HepG2 (cell line): ENCODE measurements around the gene NEURL4. TPM values are rescaled to one million over a fixed set of nuclear protein-coding genes. Genes with fewer than 3 reads are reported as not detected.

Experiments used
- ARNT2 ChIP-seq: sonication (generic); formaldehyde crosslinking; IDR thresholded peaks from 2 replicates; pipeline ENCODE4 v1.8.0; 2022; ENCODE audit warnings: mild to moderate bottlenecking, low read depth, missing genetic modification reagents, moderate library complexity
- ERF ChIP-seq: IDR thresholded peaks from 2 replicates; pipeline ENCODE4 v1.6.1; 2018; ENCODE audit warnings: missing biosample characterization, missing genetic modification reagents
- FOSL1 ChIP-seq: sonication (generic); formaldehyde crosslinking; IDR thresholded peaks from 2 replicates; pipeline ENCODE4 v1.9.0; 2021; ENCODE audit warnings: missing genetic modification reagents, borderline replicate concordance
- IKZF4 ChIP-seq: sonication (generic); formaldehyde crosslinking; IDR thresholded peaks from 2 replicates; pipeline ENCODE4 v1.5.1; 2020; ENCODE audit warnings: borderline replicate concordance, mild to moderate bottlenecking, low read depth, missing genetic modification reagents; ENCODE audit errors: not compliant biosample characterization
- KDM6A ChIP-seq: IDR thresholded peaks from 2 replicates; pipeline ENCODE4 v1.6.1; 2016; ENCODE audit warnings: low read depth
- MATR3 ChIP-seq: sonication (generic); formaldehyde crosslinking; IDR thresholded peaks from 2 replicates; pipeline ENCODE4 v1.4.0; 2020; ENCODE audit warnings: missing genetic modification reagents
- POLR2A ChIP-seq, 2 experiments: IDR thresholded peaks; 2 replicates each; pipeline ENCODE4 v1.6.1; 2011; ENCODE audit warnings: low read depth in 2 of 2, low read length in 2 of 2, mild to moderate bottlenecking in 1 of 2, moderate library complexity in 1 of 2; ENCODE audit not compliant: insufficient read depth in 1 of 2
- REXO4 ChIP-seq: sonication (generic); formaldehyde crosslinking; IDR thresholded peaks from 2 replicates; pipeline ENCODE4 v1.8.0; 2022; ENCODE audit warnings: missing genetic modification reagents, mild to moderate bottlenecking, borderline replicate concordance
- TSC22D2 ChIP-seq: sonication (generic); formaldehyde crosslinking; IDR thresholded peaks from 2 replicates; pipeline ENCODE4 v1.5.1; 2020; ENCODE audit warnings: missing genetic modification reagents, mild to moderate bottlenecking, borderline replicate concordance
- ZBTB20 ChIP-seq: sonication (generic); formaldehyde crosslinking; IDR thresholded peaks from 2 replicates; pipeline ENCODE4 v1.8.1; 2023; ENCODE audit warnings: missing genetic modification reagents, low read depth, mild to moderate bottlenecking, borderline replicate concordance
- ZNF205 ChIP-seq: IDR thresholded peaks from 2 replicates; pipeline ENCODE4 v1.6.1; 2018; ENCODE audit warnings: missing biosample characterization, missing genetic modification reagents
- ZNF253 ChIP-seq: sonication (generic); formaldehyde crosslinking; IDR thresholded peaks from 2 replicates; pipeline ENCODE4 v1.8.0; 2022; ENCODE audit warnings: mild to moderate bottlenecking, missing genetic modification reagents, borderline replicate concordance
- ZNF468 ChIP-seq: sonication (generic); formaldehyde crosslinking; IDR thresholded peaks from 2 replicates; pipeline ENCODE4 v1.8.0; 2022; ENCODE audit warnings: mild to moderate bottlenecking, moderate library complexity, missing genetic modification reagents
- ZNF687 ChIP-seq: sonication (generic); formaldehyde crosslinking; IDR thresholded peaks from 2 replicates; pipeline ENCODE4 v1.5.1; 2020; ENCODE audit warnings: mild to moderate bottlenecking, missing genetic modification reagents, moderate library complexity
- ZNF724P ChIP-seq: sonication (generic); formaldehyde crosslinking; IDR thresholded peaks from 2 replicates; pipeline ENCODE4 v1.8.0; 2022; ENCODE audit warnings: missing genetic modification reagents, borderline replicate concordance
- ZSCAN9 ChIP-seq: IDR thresholded peaks from 2 replicates; pipeline ENCODE4 v1.6.1; 2016; ENCODE audit warnings: borderline replicate concordance
- ZXDC ChIP-seq: sonication (generic); formaldehyde crosslinking; IDR thresholded peaks from 2 replicates; pipeline ENCODE4 v1.5.0; 2020; ENCODE audit warnings: mild to moderate bottlenecking, missing genetic modification reagents
- polyA plus RNA-seq, 8 experiments: library from polyadenylated mRNA; depleted of rRNA in 3 of 8; stranded (reverse) in 7 of 8; unstranded in 1 of 8; fragments of >200 nt; fragmentation: Illumina TruSeq in 4 of 8; extraction: Trizol in 4 of 8; gene quantifications; 2 replicates each; pipeline versions ENCODE4 v1.2.1 to v1.2.3, GENCODE V29; 2011 to 2016; ENCODE audit warnings: low read depth in 4 of 8, missing spikeins in 1 of 8, mixed read lengths in 1 of 8; ENCODE audit not compliant: insufficient read depth in 1 of 8
- total RNA-seq, 5 experiments: library from RNA; depleted of rRNA; stranded (reverse); fragments of >200 nt; fragmentation: Illumina TruSeq; extraction: Trizol; gene quantifications; 2 replicates each; pipeline ENCODE4 v1.2.3, GENCODE V29; 2016; ENCODE audit warnings: low read depth in 1 of 5

The NEURL4 gene
- total and polyA plus RNA-seq, 2 of the 13 experiments (the other 11 are each of a cell fraction or from before 2014, with no cell fraction given) = 14.8 to 15.7 TPM

- TF ChIP-seq ZXDC (CRISPR knock-in tag) = 0 out of 2 replicates have a peak, but pooled peaks have one; percentile 29
- no peak for TF ChIP-seq ZNF205 (CRISPR knock-in tag)
- TF ChIP-seq ZNF468 (CRISPR knock-in tag) = no peak
- 0 out of 2 replicates have a peak, but pooled peaks have one; percentile 54 for TF ChIP-seq ZNF724P (CRISPR knock-in tag)
- peak; percentile 55 for TF ChIP-seq IKZF4 (CRISPR knock-in tag)
- TF ChIP-seq KDM6A (CRISPR knock-in tag) = no peak
- TF ChIP-seq ERF (CRISPR knock-in tag) = no peak
- TF ChIP-seq ZSCAN9 (CRISPR knock-in tag) = 0 out of 2 replicates have a peak, but pooled peaks have one; percentile 24
- TF ChIP-seq ZNF253 = no peak; the same call in 1 of the 2 replicates
- no peak for TF ChIP-seq REXO4 (CRISPR knock-in tag)
- TF ChIP-seq POLR2A (IDR thresholded peaks at IDR 0.05; ENCODE audit: insufficient read depth in 1 of 2, low read depth in 2 of 2, low read length in 2 of 2) = peak in 1 of 2 experiments; percentile 61; a peak in 2 of 4 replicates
- TF ChIP-seq FOSL1 = no peak
- TF ChIP-seq ZNF687 (CRISPR knock-in tag) = peak; percentile 78
- TF ChIP-seq ZBTB20 (CRISPR knock-in tag) = no peak
- peak; percentile 25; the same call in 1 of the 2 replicates for TF ChIP-seq ARNT2
- no peak for TF ChIP-seq TSC22D2
- no peak for TF ChIP-seq MATR3 (CRISPR knock-in tag)
Observed at GRCh38 chr17:7307686-7308624, 21.2 kb downstream of the NEURL4 start (continued).
